HG03039 (cell line): ENCODE data around the gene HES4.
"Not testable (repeated sequence)": the region's sequence is repeated elsewhere in the genome, so short reads cannot be mapped to it uniquely, and the experiment has no call there.

Source experiments
- ATAC-seq: cut with Tn5 transposase; IDR thresholded peaks from one replicate; pipeline ENCODE4 v1.9.1; 2021; ENCODE audit warnings: mild to moderate bottlenecking, moderate library complexity; ENCODE audit not compliant: unreplicated experiment

Gene HES4

DNA sequence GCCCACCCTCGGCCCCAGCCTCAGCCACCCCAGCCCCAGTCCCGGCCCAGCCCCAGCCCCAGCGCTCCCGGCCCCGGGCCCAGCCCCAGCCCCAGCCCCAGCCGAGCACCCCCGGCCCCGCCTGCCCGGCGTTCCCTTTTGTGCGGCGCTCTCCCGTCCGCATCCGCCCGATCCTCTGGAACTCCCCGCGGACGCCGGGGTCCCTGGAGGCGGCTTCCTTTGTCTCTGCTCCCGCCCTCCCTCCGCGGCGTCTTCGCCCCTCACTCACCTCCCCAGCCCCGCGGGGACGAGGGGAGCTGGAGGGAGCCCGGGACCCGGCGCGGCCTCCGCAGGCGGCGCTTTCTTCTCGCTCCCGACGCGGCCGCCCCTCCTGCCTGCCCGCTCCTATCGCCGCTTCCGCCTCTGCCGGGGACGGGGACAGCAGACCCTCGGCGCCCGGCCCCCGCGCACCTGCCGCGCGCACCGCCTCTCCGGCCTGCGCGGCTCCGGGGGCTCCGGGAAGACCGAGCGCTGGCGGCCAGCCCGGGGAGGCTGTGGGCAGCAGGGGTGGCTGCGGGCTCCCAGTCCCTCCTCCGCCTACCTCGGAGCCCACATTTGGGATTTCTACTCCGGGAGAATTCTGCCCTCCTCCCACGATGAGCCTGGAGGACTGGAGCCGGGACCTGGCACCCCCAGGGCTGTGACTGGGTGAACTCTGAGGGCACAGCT, 34.0 kb upstream of the HES4 start:
- ATAC-seq, result no peak

DNA sequence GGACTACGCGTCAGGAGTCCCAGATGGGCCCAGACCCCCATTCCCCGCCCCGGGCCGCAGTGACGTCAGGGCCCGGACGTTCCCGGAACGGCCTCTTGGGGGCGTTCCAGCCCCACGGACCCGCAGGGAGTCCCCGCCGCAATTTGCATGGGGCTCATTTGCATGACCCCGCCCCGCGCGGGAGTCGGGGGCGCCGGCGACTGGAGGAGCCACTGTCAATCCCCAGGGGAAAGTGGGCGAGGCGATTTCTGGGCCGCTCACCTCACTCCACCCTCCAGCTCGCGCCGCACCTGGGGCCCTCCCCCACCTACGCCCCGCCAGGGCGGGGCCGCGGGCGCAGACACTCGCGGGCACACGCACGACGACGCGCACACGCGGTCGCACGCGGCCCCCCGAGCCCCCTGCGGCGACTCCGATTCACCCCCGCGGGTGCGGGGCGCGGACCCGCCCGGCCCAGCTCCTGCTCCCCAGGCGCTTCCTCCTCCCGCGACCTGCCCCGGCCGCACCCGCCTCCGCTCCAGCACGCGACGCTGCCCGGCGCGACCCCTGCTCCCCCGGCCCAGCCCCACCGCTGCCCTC, 33.2 kb upstream of the HES4 start:
- ATAC-seq, result peak; percentile 68

- no peak for ATAC-seq
Observed at GRCh38 chr1:1032424-1032823, 32.5 kb upstream of the HES4 start.

- no peak for ATAC-seq
Observed at GRCh38 chr1:1031659-1032235, 31.9 kb upstream of the HES4 start.

DNA sequence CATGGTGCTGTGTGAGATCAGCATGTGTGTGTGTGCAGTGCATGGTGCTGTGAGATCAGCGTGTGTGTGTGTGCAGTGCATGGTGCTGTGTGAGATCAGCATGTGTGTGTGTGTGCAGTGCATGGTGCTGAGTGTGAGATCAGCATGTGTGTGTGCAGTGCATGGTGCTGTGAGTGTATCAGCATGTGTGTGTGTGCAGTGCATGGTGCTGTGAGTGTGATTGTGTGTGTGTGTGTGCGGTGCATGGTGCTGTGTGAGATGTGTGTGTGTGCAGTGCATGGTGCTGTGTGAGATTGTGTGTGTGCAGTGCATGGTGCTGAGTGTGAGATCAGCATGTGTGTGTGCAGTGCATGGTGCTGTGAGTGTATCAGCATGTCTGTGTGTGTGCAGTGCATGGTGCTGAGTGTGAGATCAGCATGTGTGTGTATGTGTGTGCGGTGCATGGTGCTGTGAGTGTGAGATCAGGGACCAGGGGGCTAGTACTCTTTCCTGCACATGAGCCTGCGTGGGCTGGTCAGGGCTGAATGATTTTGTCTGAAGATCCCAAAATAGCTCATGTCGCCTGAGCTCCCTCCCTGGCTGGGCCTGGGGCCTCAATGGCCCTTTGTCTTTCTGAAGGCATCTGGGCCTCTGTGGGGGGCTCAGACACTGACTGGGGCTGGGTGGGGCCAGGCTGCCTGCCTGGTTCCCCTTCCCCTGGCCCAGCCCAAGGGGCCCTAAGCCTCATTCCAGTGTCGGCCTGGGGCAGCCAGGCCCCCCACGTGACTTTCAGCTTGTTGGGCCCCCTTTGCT, 31.2 kb upstream of the HES4 start:
- not testable (repeated sequence) for ATAC-seq

- no peak for ATAC-seq
Observed at GRCh38 chr1:1027791-1028190, 27.9 kb upstream of the HES4 start.

GRCh38 chr1:1026599-1027413, 26.9 kb upstream of the HES4 start:
- ATAC-seq, result no peak

GRCh38 chr1:1025730-1026129, 25.8 kb upstream of the HES4 start:
- no peak for ATAC-seq

DNA sequence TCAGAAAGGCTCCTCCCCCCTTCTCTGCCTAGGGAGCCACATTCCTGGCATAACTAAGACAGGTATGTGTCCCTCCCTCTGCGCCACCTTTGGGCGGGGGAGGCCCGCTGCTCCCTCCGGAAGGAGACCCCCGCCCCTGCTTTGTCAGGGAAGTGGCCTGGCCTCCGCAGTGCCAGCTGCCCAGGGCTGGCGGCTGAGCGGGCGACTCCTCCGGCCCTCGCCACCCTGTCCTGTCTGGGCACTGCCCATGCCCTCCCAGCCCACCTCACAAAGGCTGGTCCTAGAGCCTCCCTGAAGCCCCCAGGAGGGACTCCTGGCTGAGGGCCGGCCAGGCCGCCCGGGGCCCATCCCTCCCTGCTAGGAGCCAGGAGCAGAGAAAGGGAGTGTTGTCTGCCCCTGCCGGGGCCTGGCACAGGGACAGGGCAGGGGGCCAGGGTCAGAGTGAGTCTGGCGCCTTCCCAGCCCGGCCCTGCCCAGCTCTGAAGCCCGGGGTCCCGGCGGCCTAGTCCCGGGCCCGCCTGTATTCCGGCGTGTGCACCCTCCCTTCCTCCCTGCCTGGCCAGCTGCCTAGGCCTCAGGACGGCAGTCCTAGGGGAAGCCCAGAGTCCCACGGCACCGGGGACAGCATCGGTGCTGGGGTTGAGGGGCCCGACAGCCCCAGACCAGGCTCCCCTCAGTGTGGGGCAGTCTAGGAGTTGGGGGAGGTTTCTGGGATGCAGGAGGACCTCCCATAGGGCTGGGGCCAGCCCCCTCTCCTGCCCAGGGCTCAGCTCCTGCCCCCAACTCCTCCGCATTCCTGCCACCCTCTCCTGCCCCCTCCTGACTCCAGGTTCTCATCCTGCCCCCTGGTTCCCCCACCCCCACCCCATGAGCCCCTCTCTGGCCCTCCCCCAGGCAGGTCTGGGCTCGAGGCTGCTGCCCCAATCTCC, 25.1 kb upstream of the HES4 start:
- ATAC-seq, result no peak

GRCh38 chr1:1024149-1024770, 24.4 kb upstream of the HES4 start:
- no peak for ATAC-seq

DNA sequence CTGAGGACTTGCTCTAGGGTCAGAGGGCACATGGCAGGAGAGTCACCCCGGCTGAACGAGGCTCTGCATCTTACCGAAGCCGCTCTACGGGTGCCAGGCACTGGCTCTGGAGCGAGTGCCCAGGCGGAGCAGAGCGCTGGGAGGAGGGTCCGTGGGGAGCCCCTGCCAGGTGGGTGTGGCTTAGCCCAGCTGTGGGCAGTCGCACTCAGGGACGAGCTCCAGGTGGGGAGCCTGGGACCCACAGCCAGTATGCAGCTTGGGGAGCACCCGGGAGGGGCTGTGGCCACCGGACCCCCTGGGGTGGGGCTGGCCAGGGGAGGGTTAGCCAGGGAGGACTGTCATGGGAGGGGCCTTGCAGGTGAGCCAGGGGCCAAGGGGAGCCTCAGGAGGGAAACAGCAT, 23.8 kb upstream of the HES4 start:
- no peak for ATAC-seq

- no peak for ATAC-seq
Observed at GRCh38 chr1:1022302-1023009, 22.6 kb upstream of the HES4 start.

DNA sequence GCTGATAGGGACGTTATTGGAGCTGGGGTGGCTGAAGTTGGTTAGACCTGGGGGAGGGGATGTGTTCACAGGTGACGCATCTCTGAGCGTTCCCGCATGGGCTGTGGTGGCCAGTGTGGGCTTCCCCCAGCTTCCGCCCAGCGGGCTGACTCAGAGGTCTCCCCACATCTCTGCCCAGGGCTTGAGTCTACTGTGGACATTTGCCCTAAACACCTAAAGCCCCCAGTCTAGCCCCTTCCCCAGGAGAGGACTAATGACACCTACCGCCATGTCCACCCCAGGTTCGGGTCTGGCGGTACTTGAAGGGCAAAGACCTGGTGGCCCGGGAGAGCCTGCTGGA, 22.0 kb upstream of the HES4 start:
- no peak for ATAC-seq

DNA sequence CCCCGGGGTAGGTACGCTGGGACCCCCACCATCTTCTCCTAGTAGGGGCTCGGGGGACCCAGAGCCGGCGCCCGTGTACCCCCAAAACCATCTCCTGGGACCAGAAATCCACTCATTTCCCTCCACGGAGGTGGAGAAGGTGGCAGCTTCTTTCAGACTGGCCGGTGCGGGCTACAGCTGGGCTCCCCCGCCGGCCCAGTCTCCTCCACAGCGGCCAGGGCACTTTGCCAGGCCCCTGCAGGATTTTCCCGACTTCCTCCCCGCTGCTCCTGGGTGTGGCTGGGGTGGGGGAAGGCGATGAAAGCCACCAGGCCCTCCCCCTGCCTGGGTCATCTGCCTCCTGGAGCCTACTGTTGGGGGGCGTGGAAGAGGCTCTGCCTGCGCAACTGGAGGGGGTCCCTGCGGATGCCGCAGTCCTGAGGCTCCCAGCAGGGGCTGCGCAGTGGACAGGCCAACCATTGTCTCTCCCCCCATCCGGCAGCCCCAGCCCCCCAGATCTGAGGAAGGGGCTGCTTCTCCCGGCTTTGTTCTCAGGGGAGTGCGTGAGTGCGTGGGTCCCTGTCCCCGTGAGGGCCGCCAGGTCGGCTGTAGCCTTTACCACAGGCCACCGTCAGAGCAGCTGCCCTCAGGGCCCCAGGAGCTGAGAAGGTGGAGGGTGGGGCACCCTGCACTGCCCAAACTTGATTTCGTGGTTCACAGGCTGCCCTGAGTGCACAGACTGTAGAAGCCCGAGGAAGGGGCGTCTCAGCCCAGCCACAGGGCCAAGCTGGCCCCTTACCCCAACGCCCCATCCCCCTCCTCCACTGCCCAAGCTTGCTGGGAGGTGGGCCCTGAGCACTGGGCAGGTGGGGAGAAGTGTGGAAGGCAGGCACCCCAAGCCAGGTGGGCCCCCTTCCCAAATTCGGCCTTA, 21.4 kb upstream of the HES4 start:
- no peak for ATAC-seq

DNA sequence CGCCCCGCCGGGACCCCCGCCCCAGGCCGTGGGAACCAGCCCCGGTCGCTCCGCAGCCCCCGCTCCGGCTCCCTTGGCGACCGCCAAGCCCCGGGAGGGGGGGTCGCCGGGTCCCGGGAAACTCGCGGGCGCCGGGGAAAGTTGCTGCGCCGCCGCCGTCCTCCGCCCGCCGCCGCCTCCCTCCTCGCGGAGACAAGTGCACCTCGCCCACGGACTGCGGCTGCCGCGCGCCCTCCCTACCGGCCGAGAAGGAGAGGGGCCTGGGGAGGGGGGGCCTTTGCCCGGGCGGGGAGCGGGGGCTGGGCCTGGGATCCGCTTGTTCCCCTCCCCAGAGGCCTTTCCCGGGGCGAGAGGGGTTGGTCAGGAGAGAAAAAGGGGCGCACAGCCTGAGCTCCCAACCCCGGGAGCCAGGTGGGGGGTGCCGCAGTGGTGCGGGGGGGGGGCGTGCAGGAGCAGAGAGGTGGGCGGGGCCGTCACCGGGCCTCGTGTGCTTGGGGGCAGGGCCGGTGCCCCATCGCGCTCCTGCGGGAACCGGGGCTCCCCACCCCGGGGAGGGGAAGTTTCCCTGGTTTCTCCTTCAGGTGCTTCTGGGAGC, 20.6 kb upstream of the HES4 start:
- peak; percentile 13 for ATAC-seq

DNA sequence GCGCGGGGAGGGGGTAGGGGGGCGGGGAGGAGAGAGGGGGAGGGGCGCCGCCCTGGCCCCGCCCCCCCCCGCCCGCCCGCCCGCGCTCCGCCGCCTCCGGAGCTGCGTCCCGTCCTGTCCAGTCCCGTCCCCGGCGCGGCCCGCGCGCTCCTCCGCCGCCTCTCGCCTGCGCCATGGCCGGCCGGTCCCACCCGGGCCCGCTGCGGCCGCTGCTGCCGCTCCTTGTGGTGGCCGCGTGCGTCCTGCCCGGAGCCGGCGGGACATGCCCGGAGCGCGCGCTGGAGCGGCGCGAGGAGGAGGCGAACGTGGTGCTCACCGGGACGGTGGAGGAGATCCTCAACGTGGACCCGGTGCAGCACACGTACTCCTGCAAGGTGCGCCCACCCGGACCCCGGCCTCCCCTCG, 20.1 kb upstream of the HES4 start, which contains the start of gene AGRN:
Gene AGRN, plus strand, starts transcription at position 121 of the 405 bp plus-strand sequence. Its CDS starts 53 bp downstream, at position 174.
- peak; percentile 18 for ATAC-seq
